ENCODE results near the gene PTCRA.

Gene PTCRA

DNA sequence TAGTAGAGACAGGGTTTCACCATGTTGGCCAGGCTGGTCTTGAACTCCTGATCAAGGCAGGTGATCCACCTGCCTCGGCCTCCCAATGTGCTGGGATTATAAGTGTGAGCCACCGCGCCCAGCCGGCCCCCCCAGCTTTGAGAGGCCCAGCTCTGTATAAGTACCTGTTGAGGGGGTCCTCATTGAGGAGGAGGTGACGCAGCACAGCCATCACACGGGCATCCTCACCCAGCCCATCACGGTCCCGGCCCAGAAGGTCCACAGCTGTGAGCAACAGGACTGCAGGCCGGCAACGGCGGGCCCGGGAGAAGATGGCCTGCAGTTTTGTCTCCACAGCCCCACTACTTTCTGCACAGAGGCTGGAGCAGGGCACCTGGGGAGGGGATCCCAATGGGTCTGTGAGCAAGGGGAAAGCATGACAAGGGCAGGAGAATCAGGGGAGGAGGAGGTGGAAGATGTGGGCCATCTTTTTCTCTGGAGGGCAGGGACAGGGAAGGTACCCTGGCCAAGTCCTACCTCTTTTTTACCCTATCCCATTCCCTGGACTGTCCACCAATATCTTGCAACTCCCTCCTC, 52.4 kb downstream of the PTCRA start:
- no peak overlapping the region for H3K4me3 ChIP-seq (ENCODE audit: low read depth, low read length)

GRCh38 chr6:42968783-42969182, 52.9 kb downstream of the PTCRA start:
- no peak for TF ChIP-seq CTCF (IDR thresholded peaks at IDR 0.05; ENCODE audit: borderline replicate concordance, insufficient read depth, low read depth, low read length)
- no peak overlapping the region for H3K4me3 ChIP-seq (ENCODE audit: low read depth, low read length)

More for the DNA sequence above, 52.4 kb downstream of the PTCRA start:
- TF ChIP-seq CTCF (IDR thresholded peaks at IDR 0.05; ENCODE audit: borderline replicate concordance, insufficient read depth, low read depth, low read length) = no peak

DNA sequence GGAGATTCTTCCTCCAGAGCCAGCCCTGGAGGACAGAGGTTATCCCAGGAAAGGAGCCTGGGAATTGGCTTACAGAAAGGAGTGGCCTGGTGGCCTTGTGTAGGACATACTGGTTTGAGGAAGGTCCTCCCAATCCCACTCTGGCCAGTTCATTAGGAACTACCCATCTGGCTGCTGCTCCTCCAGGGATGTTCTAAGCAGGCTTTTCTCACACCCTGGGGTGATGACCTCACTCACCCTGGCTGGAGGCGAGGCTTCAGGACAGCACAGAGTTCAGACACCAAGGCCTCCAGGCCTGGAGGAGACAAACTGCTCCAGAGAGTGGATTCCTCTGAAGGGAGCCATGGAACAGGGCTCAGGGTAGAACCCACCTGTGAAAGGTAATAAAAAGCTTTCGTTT, 53.6 kb downstream of the PTCRA start:
- TF ChIP-seq CTCF (IDR thresholded peaks at IDR 0.05; ENCODE audit: borderline replicate concordance, insufficient read depth, low read depth, low read length) = no peak
- H3K4me3 ChIP-seq (ENCODE audit: low read depth, low read length) = no peak overlapping the region

DNA sequence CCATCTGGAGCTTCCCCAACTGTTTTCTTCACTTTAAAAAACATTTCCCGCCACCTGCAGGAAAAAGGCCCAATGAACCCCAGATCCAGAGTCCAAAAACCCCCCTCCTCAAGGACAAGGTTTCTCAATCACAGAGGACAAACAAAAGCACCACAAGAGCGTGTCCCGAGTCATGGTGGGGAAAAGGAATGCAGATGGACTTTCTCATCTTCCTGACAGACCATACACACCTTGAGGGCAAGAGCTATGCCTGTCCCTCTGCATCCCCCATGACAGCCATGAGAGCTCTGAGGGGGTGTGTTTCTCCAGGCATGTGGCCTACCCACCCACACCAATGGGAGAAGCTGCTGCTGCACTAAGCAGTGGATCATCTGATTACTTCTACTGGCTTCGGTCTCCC, 54.1 kb downstream of the PTCRA start:
- H3K4me3 ChIP-seq (ENCODE audit: low read depth, low read length) = no peak overlapping the region
- TF ChIP-seq CTCF (IDR thresholded peaks at IDR 0.05; ENCODE audit: borderline replicate concordance, insufficient read depth, low read depth, low read length) = no peak

- no peak for TF ChIP-seq CTCF (IDR thresholded peaks at IDR 0.05; ENCODE audit: borderline replicate concordance, insufficient read depth, low read depth, low read length)
- H3K4me3 ChIP-seq (ENCODE audit: low read depth, low read length) = no peak overlapping the region
Observed at GRCh38 chr6:42970871-42971612, 55.2 kb downstream of the PTCRA start.

- no peak for TF ChIP-seq CTCF (IDR thresholded peaks at IDR 0.05; ENCODE audit: borderline replicate concordance, insufficient read depth, low read depth, low read length)
- H3K4me3 ChIP-seq (ENCODE audit: low read depth, low read length) = no peak overlapping the region
Observed at GRCh38 chr6:42971746-42972327, 56.0 kb downstream of the PTCRA start.

DNA sequence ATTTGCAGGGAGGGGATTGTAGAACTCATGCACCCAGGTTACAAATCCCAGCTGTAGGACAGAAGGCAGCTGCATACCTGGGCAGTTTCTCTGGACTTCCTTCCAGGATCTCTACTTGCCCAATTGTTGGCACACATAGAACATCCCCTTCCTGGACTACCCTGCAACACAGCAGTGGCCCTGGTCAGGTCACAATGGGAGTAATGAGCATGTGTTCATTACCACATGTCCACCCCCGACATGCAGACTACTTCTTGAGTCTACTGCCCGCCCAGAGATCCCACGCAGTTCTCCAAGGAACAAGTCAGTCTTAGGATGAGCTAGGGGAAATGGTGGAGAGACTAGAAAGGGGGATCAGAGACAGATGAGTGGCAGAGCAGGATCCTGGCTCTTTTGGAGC, 58.1 kb downstream of the PTCRA start:
- H3K4me3 ChIP-seq (ENCODE audit: low read depth, low read length) = no peak overlapping the region
- TF ChIP-seq CTCF (IDR thresholded peaks at IDR 0.05; ENCODE audit: borderline replicate concordance, insufficient read depth, low read depth, low read length) = no peak

Measured in GM12875 (cell line).